K562 (cell line): ENCODE data around the gene IGSF3. TPM values are rescaled to one million over a fixed set of nuclear protein-coding genes. Genes with fewer than 3 reads are reported as not detected.

Source experiments
- ATAC-seq: fragments of 200-7000 bp; cut with Tn5 transposase; 3 replicates; pipeline ENCODE4 v1.9.1; 2020; ENCODE audit warnings: moderate library complexity
- BruUV-seq: library from RNA; stranded (reverse); fragments of 400-500 nt; replicated peaks from 2 replicates; lab custom pipeline; 2021; lab: Mats Ljungman, UMichigan
- CTCF ChIA-PET: fragments of 300-600 bp; formaldehyde crosslinking; extraction: SDS; loops from one replicate; lab custom pipeline; 2021; ENCODE audit warnings: low intra/inter-chr PET ratio; lab: Yijun Ruan, JAX
- POLR2A ChIA-PET: fragments of 300-600, 350-650 bp; sonication (Branson Sonifier 250); formaldehyde crosslinking; extraction: SDS; loops from one replicate; lab custom pipeline; 2021; ENCODE audit warnings: antibody characterized with exemption, inconsistent platforms; lab: Yijun Ruan, JAX
- DNase-seq, 4 experiments: peaks; one replicate each; pipeline versions ENCODE4 v3.0.0 to v3.0.0-alpha.2; 2011 to 2018; ENCODE audit warnings: low spot score in 3 of 4, mixed read lengths in 3 of 4; ENCODE audit errors: extremely low read depth in 1 of 4
- FAIRE-seq: peaks from 2 replicates; lab custom pipeline; 2011; peaks lifted over from hg19 to GRCh38; lab: Jason Lieb, UNC
- H2AFZ ChIP-seq: 2 replicates; pipeline ENCODE4 v1.6.0; 2011; ENCODE audit warnings: low read depth, low read length, control low read depth, inconsistent platforms
- H3K27ac ChIP-seq: fragments of 200-600 bp; 3 replicates; pipeline ENCODE4 v1.8.0; 2011; ENCODE audit warnings: low read depth, mild to moderate bottlenecking, control low read depth, inconsistent platforms, low read length, moderate library complexity, mixed read lengths; ENCODE audit errors: extremely low read depth
- H3K27me3 ChIP-seq, 2 experiments: fragments of 300-600 bp in 1 of 2; 2 replicates in 1 of 2; 3 replicates in 1 of 2; pipeline versions ENCODE4 v1.6.0 to v1.8.0; 2011; ENCODE audit warnings: inconsistent platforms in 2 of 2, low read length in 2 of 2, mild to moderate bottlenecking in 1 of 2, mixed read lengths in 1 of 2, moderate library complexity in 1 of 2; ENCODE audit not compliant: control insufficient read depth in 2 of 2, insufficient read depth in 2 of 2
- H3K36me3 ChIP-seq: fragments of 300-600 bp; 3 replicates; pipeline ENCODE4 v1.8.0; 2011; ENCODE audit warnings: mild to moderate bottlenecking, low read length, inconsistent platforms; ENCODE audit not compliant: control insufficient read depth, insufficient read depth
- H3K4me1 ChIP-seq, 2 experiments: fragments of 200-600 bp in 1 of 2; replicated peaks in 1 of 2; 2 replicates in 1 of 2; 3 replicates in 1 of 2; pipeline versions ENCODE4 v1.5.1 to v1.8.0; 2011; ENCODE audit warnings: inconsistent platforms in 2 of 2, low read length in 2 of 2, mild to moderate bottlenecking in 1 of 2, mixed read lengths in 1 of 2, moderate library complexity in 1 of 2; ENCODE audit not compliant: control insufficient read depth in 2 of 2, insufficient read depth in 2 of 2
- H3K4me2 ChIP-seq: 2 replicates; pipeline ENCODE4 v1.6.1; 2011; ENCODE audit warnings: low read length, control low read depth, inconsistent platforms, mixed read lengths; ENCODE audit not compliant: insufficient read depth
- H3K4me3 ChIP-seq: fragments of 200-600 bp; sonication (generic), shearing (Covaris generic); 2 replicates; pipeline ENCODE4 v1.5.1; 2016; ENCODE audit warnings: control low read depth, inconsistent platforms
- H3K79me2 ChIP-seq: fragments of 200-600 bp; 3 replicates; pipeline ENCODE4 v1.8.0; 2011; ENCODE audit warnings: low read length, inconsistent platforms; ENCODE audit not compliant: control insufficient read depth, insufficient read depth
- H3K9ac ChIP-seq, 2 experiments: 2 replicates each; pipeline versions ENCODE4 v1.6.0 to v1.6.1; 2011; ENCODE audit warnings: low read depth in 2 of 2, low read length in 2 of 2, control low read depth in 1 of 2, inconsistent platforms in 1 of 2, mild to moderate bottlenecking in 1 of 2, mixed read lengths in 1 of 2; ENCODE audit not compliant: insufficient read depth in 1 of 2
- H3K9me1 ChIP-seq: one replicate; pipeline ENCODE4 v1.6.0; 2011; ENCODE audit warnings: inconsistent platforms, mild to moderate bottlenecking, low read length, moderate library complexity; ENCODE audit not compliant: control insufficient read depth, insufficient read depth
- H3K9me3 ChIP-seq: replicated peaks from 2 replicates; pipeline ENCODE4 v1.5.1; 2011; ENCODE audit warnings: low read depth, low read length, inconsistent platforms; ENCODE audit not compliant: control insufficient read depth, insufficient read depth
- H4K20me1 ChIP-seq: replicated peaks from 2 replicates; pipeline ENCODE4 v1.6.1; 2011; ENCODE audit warnings: low read length, inconsistent platforms, mixed read lengths; ENCODE audit not compliant: control insufficient read depth, insufficient read depth
- BCOR ChIP-seq: fragments of 450-650 bp; IDR thresholded peaks from 2 replicates; pipeline ENCODE4 v1.6.1; 2016
- CEBPG ChIP-seq, 3 experiments: fragments of 200-800 bp in 1 of 3; sonication (Bioruptor generic) in 1 of 3; sonication (generic) in 1 of 3; formaldehyde crosslinking in 1 of 3; IDR thresholded peaks in 2 of 3; conservative IDR thresholded peaks in 1 of 3; 2 replicates each; pipeline versions ENCODE4 v1.6.1 to v1.8.0; 2016 to 2022; ENCODE audit warnings: missing compliant biosample characterization in 2 of 3, missing genetic modification characterization in 2 of 3, mild to moderate bottlenecking in 1 of 3, missing genetic modification reagents in 1 of 3
- DEAF1 ChIP-seq: fragments of 450-650 bp; formaldehyde crosslinking; IDR thresholded peaks from 2 replicates; pipeline ENCODE4 v1.4.0; 2020; ENCODE audit warnings: mild to moderate bottlenecking, moderate library complexity
- RHOXF2B ChIP-seq: fragments of 250-450 bp; sonication (Bioruptor Pico); conservative IDR thresholded peaks from 2 replicates; pipeline ENCODE4 v1.5.1; 2021
- SIN3A ChIP-seq, 2 experiments: fragments of 150-350 bp in 1 of 2; IDR thresholded peaks; 2 replicates each; pipeline ENCODE4 v1.6.1; 2011 to 2016; ENCODE audit warnings: borderline replicate concordance in 2 of 2, low read depth in 2 of 2, low read length in 2 of 2, mild to moderate bottlenecking in 2 of 2, moderate library complexity in 2 of 2; ENCODE audit not compliant: control insufficient read depth in 1 of 2
- WGBS: fragments of 100-300 bp; shearing (Covaris generic); methylation state at CpG from one replicate; pipeline ENCODE4 v1.1.6; 2016; ENCODE audit warnings: low coverage, mixed read lengths; ENCODE audit not compliant: insufficient coverage; ENCODE audit errors: missing lambda C conversion rate; 5-methylcytosine and 5-hydroxymethylcytosine counted together
- in situ Hi-C: fragments of 300-500 bp; cut with MboI; formaldehyde crosslinking; loops from 4 replicates; pipeline ENCODE4 v1.15.0; 2018; ENCODE audit warnings: inconsistent platforms, mixed read lengths
- intact Hi-C: fragments of 100-400 bp; cut with micrococcal nuclease; formaldehyde crosslinking; loops from 2 replicates; pipeline ENCODE4 v1.14.2; 2022
- polyA plus RNA-seq, 8 experiments: library from polyadenylated mRNA; depleted of rRNA in 4 of 8; stranded (reverse) in 5 of 8; unstranded in 3 of 8; fragments of >200 nt; fragmentation: Nextera tagmentation in 2 of 8; fragmentation: Illumina TruSeq in 1 of 8; extraction: Ambion mirVana in 2 of 8; extraction: Trizol in 1 of 8; gene quantifications; 2 replicates each; pipeline versions ENCODE4 v1.2.1 to v1.2.3, GENCODE V29; 2011 to 2014; ENCODE audit warnings: inconsistent platforms in 1 of 8, missing spikeins in 1 of 8
- total RNA-seq, 7 experiments: library from RNA; depleted of rRNA in 6 of 7; stranded (reverse); fragments of >200 nt in 6 of 7; fragmentation: Illumina TruSeq in 2 of 7; extraction: Trizol in 2 of 7; gene quantifications; 2 replicates each; pipeline versions ENCODE4 v1.2.1 to v1.2.3, GENCODE V29; 2011 to 2021; ENCODE audit warnings: low replicate concordance in 1 of 7

Gene IGSF3
- total and polyA plus RNA-seq, 9 of the 15 experiments (the other 6 are each of a cell fraction or from before 2014, with no cell fraction given): 1.1 to 15.0 (median 8.3) TPM

- intact Hi-C loops: no loop called here
- no TSS peak for BruUV-seq
- H3K9me1 ChIP-seq: no peaks in the 10 kb centered on the region
- no peak overlapping the region for H3K4me3 ChIP-seq
- 39% methylated on average over 1 of the region's 1 CpG for WGBS
- no peaks in the 10 kb centered on the region for H4K20me1 ChIP-seq
- no peaks in the 10 kb centered on the region for H3K27me3 ChIP-seq
- H3K27ac ChIP-seq: no peak overlapping the region
- no peak overlapping the region for H2AFZ ChIP-seq
- in situ Hi-C loops: no loop called here
- no peak for FAIRE-seq
- POLR2A ChIA-PET: interaction anchor here (0.6 kb wide), 1 partner anchor 12 kb away, joined by 3 read pairs; no protein-coding TSS in a partner anchor
- no peaks in the 10 kb centered on the region for H3K79me2 ChIP-seq
- H3K4me2 ChIP-seq: no peak overlapping the region
- DNase-seq: no peak
- no peak for TF ChIP-seq BCOR
- no peak for TF ChIP-seq RHOXF2B
- no peak for ATAC-seq
- no peak overlapping the region for H3K9ac ChIP-seq
- peaks cover 0 to 6% of the 10 kb centered on the region in 2 experiments; a peak in 1 of 5 replicates for H3K4me1 ChIP-seq
- peaks cover 7% of the 10 kb centered on the region; the same call in 2 of the 3 replicates for H3K36me3 ChIP-seq
- H3K9me3 ChIP-seq: no peaks in the 10 kb centered on the region
- CTCF ChIA-PET: no interaction called here
Observed at GRCh38 chr1:116585886-116586285, 81.6 kb downstream of the IGSF3 start.

GRCh38 chr1:116581323-116581885, 86.1 kb downstream of the IGSF3 start:
- BruUV-seq: no TSS peak
- ChIA-PET POLR2A (interaction anchor here (1.5 kb wide), 1 partner anchor 8 kb away, joined by 3 read pairs; no protein-coding TSS in a partner anchor), CTCF (interaction anchor here (0.6 kb wide), 1 partner anchor 481 kb away, joined by 4 read pairs; no protein-coding TSS in a partner anchor)
- no peak for DNase-seq
- intact Hi-C loops: no loop called here
- Histone ChIP-seq H3K9me1 (no peaks in the 10 kb centered on the region), H3K9ac (no peak overlapping the region), H3K36me3 (peaks cover 4% of the 10 kb centered on the region; the same call in 1 of the 3 replicates), H3K4me2 (no peak overlapping the region), H3K79me2 (no peaks in the 10 kb centered on the region), H2AFZ (no peak overlapping the region), H4K20me1 (no peaks in the 10 kb centered on the region), H3K27ac (no peak overlapping the region), H3K9me3 (no peaks in the 10 kb centered on the region), H3K4me3 (no peak overlapping the region), H3K27me3 (no peaks in the 10 kb centered on the region), H3K4me1 (peaks cover 0 to 3% of the 10 kb centered on the region in 2 experiments; a peak in 2 of 5 replicates)
- in situ Hi-C loops: no loop called here
- no peak for TF ChIP-seq CEBPG (CRISPR knock-in tag; IDR thresholded peaks at IDR 0.05)
- no peak for TF ChIP-seq CEBPG (tag; conservative IDR thresholded peaks at IDR 0.05 in 1 of 2, IDR thresholded peaks at IDR 0.05 in 1 of 2)
- no peak for TF ChIP-seq DEAF1 (CRISPR knock-in tag)
- no peak for TF ChIP-seq SIN3A (IDR thresholded peaks at IDR 0.05; ENCODE audit: borderline replicate concordance in 2 of 2, control insufficient read depth in 1 of 2, low read depth in 2 of 2, low read length in 2 of 2)
- no peak for FAIRE-seq
- ATAC-seq: no peak
- 65% methylated on average over 3 of the region's 3 CpGs for WGBS
